Smooth muscle cell (in vitro differentiated cells): Measurements from ENCODE around the gene PRKD1. TPM values are rescaled to one million over a fixed set of nuclear protein-coding genes. Genes with fewer than 3 reads are reported as not detected.

ENCODE experiments used
- DNase-seq: peaks from one replicate; lab custom pipeline; 2025; ENCODE audit not compliant: unreplicated experiment; lab: John Stamatoyannopoulos, UW
- H2AFZ ChIP-seq: fragments of 200-600 bp; sonication (generic); 2 replicates; pipeline ENCODE4 v1.6.0; 2016; ENCODE audit warnings: antibody characterized with exemption, low read depth, mild to moderate bottlenecking
- H3F3A ChIP-seq: fragments of 200-600 bp; sonication (generic); 2 replicates; pipeline ENCODE4 v1.6.0; 2017; ENCODE audit warnings: antibody characterized with exemption, low read depth
- H3K27ac ChIP-seq: fragments of 200-600 bp; sonication (generic); 2 replicates; pipeline ENCODE4 v1.5.1; 2016; ENCODE audit warnings: low read depth, mild to moderate bottlenecking
- H3K27me3 ChIP-seq: fragments of 200-600 bp; sonication (generic); 2 replicates; pipeline ENCODE4 v1.6.1; 2016; ENCODE audit warnings: low read depth, mild to moderate bottlenecking
- H3K36me3 ChIP-seq: fragments of 200-600 bp; sonication (generic); 2 replicates; pipeline ENCODE4 v1.5.1; 2016; ENCODE audit warnings: low read depth
- H3K4me1 ChIP-seq: fragments of 200-600 bp; sonication (generic); 2 replicates; pipeline ENCODE4 v1.5.1; 2016; ENCODE audit warnings: low read depth
- H3K4me2 ChIP-seq: fragments of 200-600 bp; sonication (generic); 2 replicates; pipeline ENCODE4 v1.6.0; 2016; ENCODE audit warnings: mild to moderate bottlenecking
- H3K4me3 ChIP-seq: fragments of 200-600 bp; sonication (generic); 2 replicates; pipeline ENCODE4 v1.5.1; 2016; ENCODE audit warnings: mild to moderate bottlenecking
- H3K79me2 ChIP-seq: fragments of 200-600 bp; sonication (generic); 2 replicates; pipeline ENCODE4 v1.6.0; 2016; ENCODE audit warnings: low read depth, mild to moderate bottlenecking
- H3K9ac ChIP-seq: fragments of 200-600 bp; sonication (generic); 2 replicates; pipeline ENCODE4 v1.6.0; 2016; ENCODE audit warnings: low read depth
- H3K9me3 ChIP-seq: fragments of 200-600 bp; sonication (generic); replicated peaks from 2 replicates; pipeline ENCODE4 v1.5.1; 2016; ENCODE audit warnings: low read depth
- H4K20me1 ChIP-seq: fragments of 200-600 bp; sonication (generic); 2 replicates; pipeline ENCODE4 v1.6.0; 2016; ENCODE audit warnings: low read depth
- CTCF ChIP-seq: fragments of 200-600 bp; sonication (generic); IDR thresholded peaks from 2 replicates; pipeline ENCODE4 v1.5.1; 2017; ENCODE audit warnings: borderline replicate concordance, mild to moderate bottlenecking, antibody characterized with exemption; ENCODE audit not compliant: insufficient read depth, poor library complexity, severe bottlenecking
- WGBS: methylation state at CpG from one replicate; pipeline ENCODE4 v1.1.7; 2016; ENCODE audit warnings: low lambda C conversion rate; 5-methylcytosine and 5-hydroxymethylcytosine counted together
- polyA plus RNA-seq: library from polyadenylated mRNA; unstranded; fragments of >200 nt; fragmentation: Nextera tagmentation; extraction: Ambion mirVana; gene quantifications from 2 replicates; pipeline ENCODE4 v1.2.1, GENCODE V29; 2016
- total RNA-seq: library from RNA; depleted of rRNA; stranded (reverse); fragments of >200 nt; gene quantifications from 2 replicates; pipeline ENCODE4 v1.2.3, GENCODE V29; 2014

PRKD1 gene
- total and polyA plus RNA-seq, 2 experiments from 2014 or later: 3.7 to 7.2 TPM

GRCh38 chr14:29821242-29821641, 106.4 kb downstream of the PRKD1 start:
- Histone ChIP-seq H3K9me3 (no peaks in the 10 kb centered on the region), H3K4me3 (no peak overlapping the region), H3F3A (no peaks in the 10 kb centered on the region), H3K79me2 (peaks cover 4% of the 10 kb centered on the region), H3K9ac (no peak overlapping the region), H4K20me1 (peaks cover 7% of the 10 kb centered on the region), H3K27ac (no peak overlapping the region), H3K4me1 (peaks cover 19% of the 10 kb centered on the region), H3K4me2 (no peak overlapping the region), H3K27me3 (no peaks in the 10 kb centered on the region), H3K36me3 (no peaks in the 10 kb centered on the region), H2AFZ (no peak overlapping the region)
- 78% methylated on average over 2 of the region's 2 CpGs for WGBS
- no peak for TF ChIP-seq CTCF
- no peak for DNase-seq

GRCh38 chr14:29820785-29821184, 106.9 kb downstream of the PRKD1 start:
- H3K9ac ChIP-seq: no peak overlapping the region
- peaks cover 4% of the 10 kb centered on the region for H3K79me2 ChIP-seq
- no peak for TF ChIP-seq CTCF
- H3K36me3 ChIP-seq: no peaks in the 10 kb centered on the region
- WGBS: 88% methylated on average over 1 of the region's 1 CpG
- no peak overlapping the region for H2AFZ ChIP-seq
- H3K9me3 ChIP-seq: no peaks in the 10 kb centered on the region
- no peaks in the 10 kb centered on the region for H3F3A ChIP-seq
- no peak overlapping the region for H3K4me3 ChIP-seq
- H3K4me1 ChIP-seq: peaks cover 19% of the 10 kb centered on the region
- H3K4me2 ChIP-seq: no peak overlapping the region
- H4K20me1 ChIP-seq: peaks cover 7% of the 10 kb centered on the region
- no peak overlapping the region for H3K27ac ChIP-seq
- no peak for DNase-seq
- H3K27me3 ChIP-seq: no peaks in the 10 kb centered on the region

GRCh38 chr14:29817767-29818405, 109.8 kb downstream of the PRKD1 start:
- H3K79me2 ChIP-seq: peaks cover 4% of the 10 kb centered on the region
- H2AFZ ChIP-seq: no peak overlapping the region
- no peak for TF ChIP-seq CTCF

DNA sequence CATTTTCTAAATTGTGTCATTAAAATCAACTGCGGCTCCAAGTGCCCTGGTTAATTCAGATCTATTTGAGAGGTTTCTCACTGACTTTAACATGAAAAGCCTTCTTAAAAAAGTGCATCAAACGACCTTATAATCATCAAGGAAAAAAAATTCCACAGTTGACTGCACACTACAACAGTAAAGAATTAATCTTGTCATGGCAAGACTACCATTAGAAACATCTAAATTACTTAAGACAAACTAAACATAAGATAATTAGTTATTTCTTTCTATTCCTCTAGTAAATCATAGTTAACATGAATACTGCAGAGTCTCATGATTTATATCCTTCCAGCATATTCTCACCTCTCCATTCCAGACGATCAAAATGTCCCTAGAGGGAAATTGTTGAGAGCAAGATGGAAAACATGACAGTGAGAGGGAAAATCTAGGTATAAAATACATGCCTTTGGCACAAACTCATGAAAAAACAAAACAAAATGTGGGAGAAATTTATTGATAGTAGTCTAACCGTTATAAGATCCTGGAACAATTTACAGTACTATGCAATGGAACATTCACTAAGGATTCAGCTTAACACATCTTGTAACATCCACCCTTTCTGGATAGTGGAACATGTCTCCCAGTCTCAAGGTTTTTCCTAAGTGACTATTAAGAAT, 112.5 kb downstream of the PRKD1 start:
- H3K27me3 ChIP-seq: no peaks in the 10 kb centered on the region
- H3K36me3 ChIP-seq: no peaks in the 10 kb centered on the region
- no peaks in the 10 kb centered on the region for H3K9me3 ChIP-seq
- no peak overlapping the region for H3K9ac ChIP-seq
- no peak overlapping the region for H2AFZ ChIP-seq
- no peak overlapping the region for H3K27ac ChIP-seq
- H3F3A ChIP-seq: no peaks in the 10 kb centered on the region
- H4K20me1 ChIP-seq: no peaks in the 10 kb centered on the region
- 92% methylated on average over 4 of the region's 4 CpGs for WGBS
- peaks cover 4% of the 10 kb centered on the region for H3K79me2 ChIP-seq
- no peak for TF ChIP-seq CTCF
- H3K4me3 ChIP-seq: no peak overlapping the region
- H3K4me2 ChIP-seq: no peak overlapping the region
- H3K4me1 ChIP-seq: no peaks in the 10 kb centered on the region
- no peak for DNase-seq

More at GRCh38 chr14:29817767-29818405, 109.8 kb downstream of the PRKD1 start:
- Histone ChIP-seq H3K27ac (no peak overlapping the region), H3K9ac (no peak overlapping the region), H3K27me3 (no peaks in the 10 kb centered on the region), H3K4me2 (no peak overlapping the region), H4K20me1 (peaks cover 7% of the 10 kb centered on the region), H3K36me3 (no peaks in the 10 kb centered on the region), H3F3A (no peaks in the 10 kb centered on the region), H3K4me3 (no peak overlapping the region), H3K4me1 (peaks cover 9% of the 10 kb centered on the region), H3K9me3 (no peaks in the 10 kb centered on the region)
- DNase-seq: no peak
